GM12864 (cell line): ENCODE measurements around the gene PRELP.
"Not testable (repeated sequence)": the region's sequence is repeated elsewhere in the genome, so short reads cannot be mapped to it uniquely, and the experiment has no call there.

Source experiments
- DNase-seq: peaks from one replicate; pipeline ENCODE4 v3.0.0-alpha.2; 2011; ENCODE audit warnings: low read depth
- H3K4me3 ChIP-seq: 2 replicates; pipeline ENCODE4 v1.5.1; 2011; ENCODE audit warnings: mild to moderate bottlenecking, low read depth, low read length, control low read depth
- CTCF ChIP-seq: IDR thresholded peaks from 2 replicates; pipeline ENCODE4 v1.5.1; 2011; ENCODE audit warnings: low read depth, mild to moderate bottlenecking, moderate library complexity, low read length, control low read depth, inconsistent platforms; ENCODE audit errors: missing control alignments

PRELP gene

GRCh38 chr1:203462143-203462542 is 13.5 kb upstream of the PRELP start:
- TF ChIP-seq CTCF: no peak
- no peak for DNase-seq
- no peak overlapping the region for H3K4me3 ChIP-seq

- TF ChIP-seq CTCF: no peak
- H3K4me3 ChIP-seq: no peak overlapping the region
- no peak for DNase-seq
These were observed 12.7 kb upstream of the PRELP start for GRCh38 chr1:203462878-203463277.

- H3K4me3 ChIP-seq: no peak overlapping the region
- TF ChIP-seq CTCF: no peak
- DNase-seq: no peak
These were observed 12.0 kb upstream of the PRELP start for GRCh38 chr1:203463469-203464062.

GRCh38 chr1:203464226-203464625 is 11.4 kb upstream of the PRELP start:
- no peak for TF ChIP-seq CTCF
- DNase-seq: no peak
- no peak overlapping the region for H3K4me3 ChIP-seq

GRCh38 chr1:203464743-203465142 is 10.9 kb upstream of the PRELP start:
- no peak for DNase-seq
- TF ChIP-seq CTCF: no peak
- no peak overlapping the region for H3K4me3 ChIP-seq

- H3K4me3 ChIP-seq: no peak overlapping the region
- TF ChIP-seq CTCF: no peak
- no peak for DNase-seq
These were observed 10.3 kb upstream of the PRELP start for GRCh38 chr1:203465146-203465798.

GRCh38 chr1:203465948-203466347 is 9.7 kb upstream of the PRELP start:
- no peak overlapping the region for H3K4me3 ChIP-seq
- no peak for TF ChIP-seq CTCF
- DNase-seq: no peak

- not testable (repeated sequence) for DNase-seq
These were observed 8.6 kb upstream of the PRELP start for GRCh38 chr1:203466906-203467549.

More at GRCh38 chr1:203466906-203467549, 8.6 kb upstream of the PRELP start:
- not testable (repeated sequence) for H3K4me3 ChIP-seq
